ENCODE measurements around the gene MSI2.

MSI2 gene

GRCh38 chr17:57373756-57374155 is 117.4 kb downstream of the MSI2 start:
- no peak overlapping the region for H3K27ac ChIP-seq
- POLR2A ChIA-PET (ENCODE audit: low non-redundant PET) = no interaction called here
- DNase-seq (ENCODE audit: low spot score) = no peak
- TF ChIP-seq CTCF (conservative IDR thresholded peaks at IDR 0.05; ENCODE audit: low read depth) = no peak
- CTCF ChIA-PET = no interaction called here

- DNase-seq (ENCODE audit: low spot score) = no peak
- ChIA-PET POLR2A (ENCODE audit: low non-redundant PET) (no interaction called here), CTCF (no interaction called here)
- TF ChIP-seq CTCF (conservative IDR thresholded peaks at IDR 0.05; ENCODE audit: low read depth) = no peak
- peak overlapping the region; percentile 74 for H3K27ac ChIP-seq
Observed at GRCh38 chr17:57375040-57375769, 118.9 kb downstream of the MSI2 start.

GRCh38 chr17:57375770-57376225 is 119.5 kb downstream of the MSI2 start:
- POLR2A ChIA-PET (ENCODE audit: low non-redundant PET) = no interaction called here
- peak; percentile 83 for DNase-seq (ENCODE audit: low spot score)
- peak overlapping the region; percentile 74 for H3K27ac ChIP-seq
- TF ChIP-seq CTCF (conservative IDR thresholded peaks at IDR 0.05; ENCODE audit: low read depth) = no peak
- CTCF ChIA-PET = no interaction called here

- peak overlapping the region; percentile 74 for H3K27ac ChIP-seq
- ChIA-PET CTCF (interaction anchor here (0.5 kb wide), 1 partner anchor 211 kb away, joined by 3 read pairs; no protein-coding TSS in a partner anchor), POLR2A (ENCODE audit: low non-redundant PET) (interaction anchor here (0.6 kb wide), 1 partner anchor 13 kb away, joined by 4 read pairs; no protein-coding TSS in a partner anchor)
- no peak for TF ChIP-seq CTCF (conservative IDR thresholded peaks at IDR 0.05; ENCODE audit: low read depth)
- no peak for DNase-seq (ENCODE audit: low spot score)
Observed at GRCh38 chr17:57377094-57377493, 120.8 kb downstream of the MSI2 start.

- no peak for TF ChIP-seq CTCF (conservative IDR thresholded peaks at IDR 0.05; ENCODE audit: low read depth)
- CTCF ChIA-PET = no interaction called here
- DNase-seq (ENCODE audit: low spot score) = no peak
- POLR2A ChIA-PET (ENCODE audit: low non-redundant PET) = no interaction called here
- no peak overlapping the region for H3K27ac ChIP-seq
Observed at GRCh38 chr17:57379237-57379894, 123.0 kb downstream of the MSI2 start.

- DNase-seq (ENCODE audit: low spot score) = no peak
- CTCF ChIA-PET = no interaction called here
- no peak overlapping the region for H3K27ac ChIP-seq
- TF ChIP-seq CTCF (conservative IDR thresholded peaks at IDR 0.05; ENCODE audit: low read depth) = no peak
- POLR2A ChIA-PET (ENCODE audit: low non-redundant PET) = no interaction called here
Observed at GRCh38 chr17:57379895-57380434, 123.6 kb downstream of the MSI2 start.
